HepG2 (cell line): ENCODE results near the gene H1-8. TPM values are rescaled to one million over a fixed set of nuclear protein-coding genes. Genes with fewer than 3 reads are reported as not detected.

Source experiments
- ARID2 ChIP-seq: sonication (generic); formaldehyde crosslinking; IDR thresholded peaks from 2 replicates; pipeline ENCODE4 v1.8.1; 2022; ENCODE audit warnings: mild to moderate bottlenecking, missing genetic modification reagents, borderline replicate concordance
- ETV5 ChIP-seq: IDR thresholded peaks from 2 replicates; pipeline ENCODE4 v1.6.1; 2018; ENCODE audit warnings: missing biosample characterization, missing genetic modification reagents, inconsistent platforms, borderline replicate concordance
- FOXK2 ChIP-seq: fragments of 450-650 bp; IDR thresholded peaks from 2 replicates; pipeline ENCODE4 v1.6.1; 2016
- GABPB1 ChIP-seq: IDR thresholded peaks from 2 replicates; pipeline ENCODE4 v1.6.1; 2016; ENCODE audit warnings: mild to moderate bottlenecking, missing genetic modification reagents, moderate library complexity, missing compliant biosample characterization
- HBP1 ChIP-seq: IDR thresholded peaks from 2 replicates; pipeline ENCODE4 v1.6.1; 2016; ENCODE audit warnings: low read depth, control low read depth
- HNF1A ChIP-seq, 2 experiments: sonication (generic) in 1 of 2; formaldehyde crosslinking in 1 of 2; IDR thresholded peaks; 2 replicates each; pipeline versions ENCODE4 v1.4.0 to v1.6.1; 2016 to 2020; ENCODE audit warnings: borderline replicate concordance in 1 of 2, low read depth in 1 of 2, mild to moderate bottlenecking in 1 of 2, missing genetic modification reagents in 1 of 2
- KMT2A ChIP-seq: sonication (generic); formaldehyde crosslinking; IDR thresholded peaks from 2 replicates; pipeline ENCODE4 v1.4.0; 2020; ENCODE audit warnings: missing genetic modification reagents
- NFE2L2 ChIP-seq: fragments of 150-350 bp; IDR thresholded peaks from 2 replicates; pipeline ENCODE4 v1.6.1; 2014; ENCODE audit warnings: low read length
- NFYC ChIP-seq: IDR thresholded peaks from 2 replicates; pipeline ENCODE4 v1.6.1; 2016; ENCODE audit warnings: missing genetic modification reagents, missing compliant biosample characterization
- THRA ChIP-seq: sonication (generic); formaldehyde crosslinking; IDR thresholded peaks from 2 replicates; pipeline ENCODE4 v1.4.0; 2020; ENCODE audit warnings: missing genetic modification reagents, borderline replicate concordance
- TRAFD1 ChIP-seq: sonication (generic); formaldehyde crosslinking; IDR thresholded peaks from 2 replicates; pipeline ENCODE4 v1.5.1; 2020; ENCODE audit warnings: missing genetic modification reagents, mild to moderate bottlenecking, borderline replicate concordance
- TRIM22 ChIP-seq: fragments of 450-650 bp; IDR thresholded peaks from 2 replicates; pipeline ENCODE4 v1.6.1; 2017
- ZNF234 ChIP-seq: sonication (generic); formaldehyde crosslinking; conservative IDR thresholded peaks from 2 replicates; pipeline ENCODE4 v1.5.1; 2020; ENCODE audit warnings: mild to moderate bottlenecking, missing genetic modification reagents
- ZNF574 ChIP-seq: sonication (generic); formaldehyde crosslinking; IDR thresholded peaks from 2 replicates; pipeline ENCODE4 v1.4.0; 2020; ENCODE audit warnings: missing genetic modification reagents
- polyA plus RNA-seq, 8 experiments: library from polyadenylated mRNA; depleted of rRNA in 3 of 8; stranded (reverse) in 7 of 8; unstranded in 1 of 8; fragments of >200 nt; fragmentation: Illumina TruSeq in 4 of 8; extraction: Trizol in 4 of 8; gene quantifications; 2 replicates each; pipeline versions ENCODE4 v1.2.1 to v1.2.3, GENCODE V29; 2011 to 2016; ENCODE audit warnings: low read depth in 4 of 8, missing spikeins in 1 of 8, mixed read lengths in 1 of 8; ENCODE audit not compliant: insufficient read depth in 1 of 8
- total RNA-seq, 5 experiments: library from RNA; depleted of rRNA; stranded (reverse); fragments of >200 nt; fragmentation: Illumina TruSeq; extraction: Trizol; gene quantifications; 2 replicates each; pipeline ENCODE4 v1.2.3, GENCODE V29; 2016; ENCODE audit warnings: low read depth in 1 of 5

H1-8 gene
- total and polyA plus RNA-seq, 2 of the 13 experiments (the other 11 are each of a cell fraction or from before 2014, with no cell fraction given) = 0.08 TPM; not detected in 1

DNA sequence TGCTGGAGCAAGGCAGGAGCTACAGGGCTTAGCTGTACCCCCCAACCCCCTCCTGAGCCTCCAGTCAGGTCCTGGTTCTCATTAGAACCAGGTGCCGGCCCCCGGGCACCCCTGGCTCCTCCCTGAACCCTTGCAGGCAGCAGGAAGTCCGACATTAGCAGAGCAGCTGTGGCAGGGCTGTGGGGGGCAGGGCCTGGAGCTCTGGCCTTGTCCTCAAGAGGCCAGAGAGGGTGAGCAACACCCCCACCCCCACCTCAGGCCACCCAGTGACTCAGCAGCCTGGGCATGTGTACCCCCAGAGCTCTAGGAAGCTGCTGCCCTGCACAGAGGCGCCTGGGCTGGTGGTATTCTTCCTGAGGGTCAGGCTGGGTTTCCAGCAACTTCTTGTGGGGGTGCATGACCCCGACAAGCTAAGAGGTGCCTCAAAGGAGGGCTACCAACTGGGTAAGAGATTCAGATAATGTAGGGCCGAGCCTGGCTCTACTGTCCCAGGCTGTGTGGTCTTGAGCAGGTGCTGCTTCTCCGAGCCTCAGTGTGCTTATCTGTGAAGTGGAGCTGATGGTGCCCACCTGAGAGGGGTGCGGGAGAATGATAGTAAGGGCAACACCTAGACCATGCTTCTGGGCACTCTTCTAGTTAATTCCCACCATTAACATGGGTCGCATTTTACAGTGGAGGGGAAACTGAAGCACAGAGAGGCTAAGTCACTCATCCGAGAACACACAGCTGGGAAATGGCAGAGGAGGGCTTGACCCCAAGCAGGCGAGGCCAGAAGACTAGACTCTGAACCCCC lies 16.0 kb downstream of the H1-8 start (continued):
- TF ChIP-seq THRA (CRISPR knock-in tag) (peak; percentile 96; the same call in 1 of the 2 replicates), ARID2 (CRISPR knock-in tag) (no peak), ZNF574 (peak; percentile 29; the same call in 1 of the 2 replicates), NFE2L2 (peak; percentile 90), TRIM22 (no peak), ZNF234 (CRISPR knock-in tag) (no peak), TRAFD1 (CRISPR knock-in tag) (no peak), HBP1 (CRISPR knock-in tag) (no peak), FOXK2 (no peak), HNF1A (IDR thresholded peaks at IDR 0.05; ENCODE audit: low read depth) (no peak), HNF1A (CRISPR knock-in tag; IDR thresholded peaks at IDR 0.05; ENCODE audit: borderline replicate concordance) (peak; percentile 50; the same call in 1 of the 2 replicates), ETV5 (CRISPR knock-in tag) (peak; percentile 47; the same call in 1 of the 2 replicates), KMT2A (CRISPR knock-in tag) (no peak), GABPB1 (peak; percentile 39; the same call in 1 of the 2 replicates), NFYC (CRISPR knock-in tag) (no peak)
